Measurements from ENCODE around the gene ANKH.
"Not testable (repeated sequence)": the region's sequence is repeated elsewhere in the genome, so short reads cannot be mapped to it uniquely, and the experiment has no call there.

The ANKH gene

GRCh38 chr5:14829396-14829795 lies 42.2 kb downstream of the ANKH start:
- DNase-seq (ENCODE audit: low read depth, low spot score): no peak

GRCh38 chr5:14826714-14827113 lies 44.9 kb downstream of the ANKH start:
- no peak for DNase-seq (ENCODE audit: low read depth, low spot score)

- DNase-seq (ENCODE audit: low read depth, low spot score): no peak
Measured at GRCh38 chr5:14825977-14826376, 45.6 kb downstream of the ANKH start.

GRCh38 chr5:14824499-14824898 lies 47.1 kb downstream of the ANKH start:
- DNase-seq (ENCODE audit: low read depth, low spot score): no peak

- no peak for DNase-seq (ENCODE audit: low read depth, low spot score)
Measured at GRCh38 chr5:14821100-14821845, 50.3 kb downstream of the ANKH start.

GRCh38 chr5:14818931-14819790 lies 52.4 kb downstream of the ANKH start:
- no peak for DNase-seq (ENCODE audit: low read depth, low spot score)

GRCh38 chr5:14817762-14818136 lies 53.8 kb downstream of the ANKH start:
- not testable (repeated sequence) for DNase-seq (ENCODE audit: low read depth, low spot score)

- no peak for DNase-seq (ENCODE audit: low read depth, low spot score)
Measured at GRCh38 chr5:14816999-14817761, 54.4 kb downstream of the ANKH start.

GRCh38 chr5:14816374-14816998 lies 55.1 kb downstream of the ANKH start:
- no peak for DNase-seq (ENCODE audit: low read depth, low spot score)

GRCh38 chr5:14813747-14814146 lies 57.8 kb downstream of the ANKH start:
- no peak for DNase-seq (ENCODE audit: low read depth, low spot score)

- DNase-seq (ENCODE audit: low read depth, low spot score): no peak
Measured at GRCh38 chr5:14812166-14812565, 59.4 kb downstream of the ANKH start.

GRCh38 chr5:14810928-14811572 lies 60.5 kb downstream of the ANKH start:
- DNase-seq (ENCODE audit: low read depth, low spot score): no peak

- DNase-seq (ENCODE audit: low read depth, low spot score): no peak
Measured at GRCh38 chr5:14810282-14810681, 61.3 kb downstream of the ANKH start.

GRCh38 chr5:14809369-14810155 lies 62.0 kb downstream of the ANKH start:
- DNase-seq (ENCODE audit: low read depth, low spot score): peak; percentile 54

- no peak for DNase-seq (ENCODE audit: low read depth, low spot score)
Measured at GRCh38 chr5:14807471-14807870, 64.1 kb downstream of the ANKH start.

GRCh38 chr5:14806456-14806855 lies 65.1 kb downstream of the ANKH start:
- DNase-seq (ENCODE audit: low read depth, low spot score): no peak

- no peak for DNase-seq (ENCODE audit: low read depth, low spot score)
Measured at GRCh38 chr5:14802541-14802940, 69.0 kb downstream of the ANKH start.

- DNase-seq (ENCODE audit: low read depth, low spot score): no peak
Measured at GRCh38 chr5:14801792-14802191, 69.8 kb downstream of the ANKH start.

- not testable (repeated sequence) for DNase-seq (ENCODE audit: low read depth, low spot score)
Measured at GRCh38 chr5:14797385-14797784, 74.2 kb downstream of the ANKH start.

- DNase-seq (ENCODE audit: low read depth, low spot score): no peak
Measured at GRCh38 chr5:14794583-14795230, 76.9 kb downstream of the ANKH start.
